Kidney (tissue), 14 donors: ENCODE results near the gene HIGD1C. TPM values are rescaled to one million over a fixed set of nuclear protein-coding genes. Genes with fewer than 3 reads are reported as not detected.
A peak's percentile ranks its signal among the peaks of the same experiment; 100 is the strongest.
"Not testable (repeated sequence)": the region's sequence is repeated elsewhere in the genome, so short reads cannot be mapped to it uniquely, and the experiment has no call there.

Experiments used
- DNase-seq, 5 donors: peaks; one replicate each; pipeline ENCODE4 v3.0.0-alpha.2; 2013 to 2020
- FAIRE-seq: peaks from 2 replicates; lab custom pipeline; 2012; peaks lifted over from hg19 to GRCh38; lab: Jason Lieb, UNC
- H3K27ac ChIP-seq, 2 donors: one replicate each; pipeline ENCODE4 v1.7.0; 2013; ENCODE audit warnings: low read depth in 2 of 2, low read length in 2 of 2, inconsistent platforms in 1 of 2
- H3K27me3 ChIP-seq: one replicate; pipeline ENCODE4 v1.7.1; 2013; ENCODE audit warnings: low read length, inconsistent platforms; ENCODE audit not compliant: control insufficient read depth, insufficient read depth
- H3K36me3 ChIP-seq, 3 donors: one replicate each; pipeline versions ENCODE4 v1.7.0 to v1.7.1; 2013; ENCODE audit warnings: low read length in 3 of 3, control low read depth in 1 of 3, inconsistent platforms in 1 of 3; ENCODE audit not compliant: insufficient read depth in 3 of 3, control insufficient read depth in 2 of 3
- H3K4me1 ChIP-seq, 3 donors: one replicate each; pipeline versions ENCODE4 v1.7.0 to v1.7.1; 2013; ENCODE audit warnings: low read length in 3 of 3, inconsistent platforms in 1 of 3, low read depth in 1 of 3; ENCODE audit not compliant: control insufficient read depth in 2 of 3, insufficient read depth in 2 of 3
- H3K4me3 ChIP-seq, 3 donors: one replicate each; pipeline versions ENCODE4 v1.7.0 to v1.8.1; 2013; ENCODE audit warnings: low read length in 3 of 3, control low read depth in 1 of 3, inconsistent platforms in 1 of 3
- H3K9ac ChIP-seq, 3 donors: one replicate each; pipeline versions ENCODE4 v1.7.0 to v1.7.1; 2013; ENCODE audit warnings: low read length in 3 of 3, control low read depth in 1 of 3, inconsistent platforms in 1 of 3
- H3K9me3 ChIP-seq, 3 donors: one replicate each; pipeline versions ENCODE4 v1.7.0 to v1.7.1; 2013; ENCODE audit warnings: low read length in 3 of 3, control low read depth in 1 of 3, inconsistent platforms in 1 of 3; ENCODE audit not compliant: control insufficient read depth in 2 of 3, insufficient read depth in 1 of 3
- intact Hi-C: fragments of 100-400 bp; cut with DNase I; formaldehyde crosslinking; loops from one replicate; pipeline ENCODE4 v1.11.1; 2022
- polyA plus RNA-seq: library from polyadenylated mRNA; stranded (reverse); fragments of 350-450 nt; fragmentation: Illumina TruSeq; extraction: RNeasy Lipid Tissue Mini Kit (QIAGEN cat#74804); gene quantifications from one replicate; pipeline ENCODE4 v1.2.3, GENCODE V29; 2014; ENCODE audit warnings: low read depth, low replicate concordance; ENCODE audit not compliant: insufficient read depth
- total RNA-seq: library from RNA; stranded (reverse); fragmentation: NEBNext Ultra II Directional; extraction: Animal tissue kit (Norgen Biotek cat#: 25700); gene quantifications from one replicate; pipeline ENCODE4 v1.2.1, GENCODE V29; 2021
- TF ChIP-seq, protein P1 (sequence below): IDR thresholded peaks from 3 replicates; pipeline ENCODE4 v1.5.1; 2012; ENCODE audit warnings: mild to moderate bottlenecking, moderate library complexity, borderline replicate concordance; ENCODE audit not compliant: insufficient read depth; ENCODE audit errors: extremely low read depth
- donor health status: control.
- donor health status: control.
- donor health status: control.
- donor health status: control.
- donor health status: control.
- donor health status: DM: yes; HTN: yes; CAD: no.
- donor health status: Normal renal cell carcinoma (clear cell type).

Gene HIGD1C
- total and polyA plus RNA-seq, 2 donors from 2014 or later: not detected

GRCh38 chr12:50926415-50926814 is 25.9 kb upstream of the HIGD1C start:
- H3K9me3 ChIP-seq: no peaks in the 10 kb centered on the region
- no peaks in the 10 kb centered on the region for H3K27me3 ChIP-seq
- H3K4me1 ChIP-seq: peaks cover 0 to 15% (median 12%) of the 10 kb centered on the region in 3 donors
- FAIRE-seq (no peak), DNase-seq (no peak)
- TF ChIP-seq, protein P1, sequence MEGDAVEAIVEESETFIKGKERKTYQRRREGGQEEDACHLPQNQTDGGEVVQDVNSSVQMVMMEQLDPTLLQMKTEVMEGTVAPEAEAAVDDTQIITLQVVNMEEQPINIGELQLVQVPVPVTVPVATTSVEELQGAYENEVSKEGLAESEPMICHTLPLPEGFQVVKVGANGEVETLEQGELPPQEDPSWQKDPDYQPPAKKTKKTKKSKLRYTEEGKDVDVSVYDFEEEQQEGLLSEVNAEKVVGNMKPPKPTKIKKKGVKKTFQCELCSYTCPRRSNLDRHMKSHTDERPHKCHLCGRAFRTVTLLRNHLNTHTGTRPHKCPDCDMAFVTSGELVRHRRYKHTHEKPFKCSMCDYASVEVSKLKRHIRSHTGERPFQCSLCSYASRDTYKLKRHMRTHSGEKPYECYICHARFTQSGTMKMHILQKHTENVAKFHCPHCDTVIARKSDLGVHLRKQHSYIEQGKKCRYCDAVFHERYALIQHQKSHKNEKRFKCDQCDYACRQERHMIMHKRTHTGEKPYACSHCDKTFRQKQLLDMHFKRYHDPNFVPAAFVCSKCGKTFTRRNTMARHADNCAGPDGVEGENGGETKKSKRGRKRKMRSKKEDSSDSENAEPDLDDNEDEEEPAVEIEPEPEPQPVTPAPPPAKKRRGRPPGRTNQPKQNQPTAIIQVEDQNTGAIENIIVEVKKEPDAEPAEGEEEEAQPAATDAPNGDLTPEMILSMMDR: no peak
- H3K4me3 ChIP-seq: peak overlapping the region; percentile 43 to 93 (median 92)
- peaks cover 0 to 5% (median 3%) of the 10 kb centered on the region in 3 donors for H3K36me3 ChIP-seq
- intact Hi-C loops: no loop called here
- peak overlapping the region; percentile 51 to 53 for H3K27ac ChIP-seq
- peak overlapping the region in 2 of 3 donors; percentile 38 to 72 for H3K9ac ChIP-seq

- FAIRE-seq, H3K36me3 ChIP-seq, H3K27me3 ChIP-seq, intact Hi-C loops, H3K9me3 ChIP-seq, DNase-seq: not testable (repeated sequence)
- Histone ChIP-seq H3K4me1 (peaks cover 0 to 15% (median 12%) of the 10 kb centered on the region in 3 donors), H3K27ac (peak overlapping the region; percentile 51 to 53), H3K9ac (peak overlapping the region in 1 of 3 donors; percentile 72), H3K4me3 (peak overlapping the region in 2 of 3 donors; percentile 92 to 93)
Observed at GRCh38 chr12:50926932-50927331, 25.4 kb upstream of the HIGD1C start.

DNA sequence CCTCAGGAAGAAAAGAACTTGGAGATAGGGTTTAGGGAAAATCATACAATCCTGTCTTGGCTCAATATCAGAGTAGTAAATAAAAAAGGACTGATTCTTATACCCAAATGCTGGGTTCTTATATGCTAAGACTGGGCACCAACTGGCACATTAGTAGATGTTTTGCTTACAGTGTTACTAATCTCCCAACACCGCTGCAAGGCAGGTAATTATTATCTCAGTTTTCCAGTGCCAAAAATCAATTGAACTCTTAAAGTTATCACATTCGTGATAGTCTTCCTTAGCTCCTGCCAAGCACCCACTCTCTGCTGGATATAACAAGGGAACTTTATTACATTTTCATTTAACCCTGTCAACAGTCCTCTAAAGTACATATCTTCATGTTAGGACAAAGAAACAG is 25.0 kb upstream of the HIGD1C start:
- H3K27ac ChIP-seq: peak overlapping the region; percentile 29 to 51
- peak overlapping the region in 1 of 3 donors; percentile 72 for H3K9ac ChIP-seq
- peak overlapping the region; percentile 37 to 93 (median 92) for H3K4me3 ChIP-seq
- DNase-seq (no peak), FAIRE-seq (no peak)
- H3K9me3 ChIP-seq: no peaks in the 10 kb centered on the region
- peaks cover 0 to 13% (median 10%) of the 10 kb centered on the region in 3 donors for H3K4me1 ChIP-seq
- no peaks in the 10 kb centered on the region for H3K27me3 ChIP-seq
- H3K36me3 ChIP-seq: peaks cover 0 to 8% (median 3%) of the 10 kb centered on the region in 3 donors
- TF ChIP-seq, protein P1: no peak
- intact Hi-C loops: no loop called here

- H3K27me3 ChIP-seq: no peaks in the 10 kb centered on the region
- TF ChIP-seq, protein P1: no peak
- peak overlapping the region in 1 of 3 donors; percentile 72 for H3K9ac ChIP-seq
- H3K27ac ChIP-seq: peak overlapping the region; percentile 23 to 29
- peaks cover 0 to 8% (median 3%) of the 10 kb centered on the region in 3 donors for H3K36me3 ChIP-seq
- no peaks in the 10 kb centered on the region for H3K9me3 ChIP-seq
- DNase-seq (no peak), FAIRE-seq (no peak)
- intact Hi-C loops: no loop called here
- H3K4me1 ChIP-seq: peaks cover 0 to 12% (median 10%) of the 10 kb centered on the region in 3 donors
- H3K4me3 ChIP-seq: peak overlapping the region; percentile 37 to 93 (median 92)
Observed at GRCh38 chr12:50927766-50928224, 24.5 kb upstream of the HIGD1C start.
